ENCODE results near the gene DCP1A. TPM values are rescaled to one million over a fixed set of nuclear protein-coding genes. Genes with fewer than 3 reads are reported as not detected.

Gene DCP1A
- total and polyA plus RNA-seq, 2 donors (not counting 3 experiments of a cell fraction or from before 2014, with no cell fraction given) = 32.3 to 38.0 TPM

DNA sequence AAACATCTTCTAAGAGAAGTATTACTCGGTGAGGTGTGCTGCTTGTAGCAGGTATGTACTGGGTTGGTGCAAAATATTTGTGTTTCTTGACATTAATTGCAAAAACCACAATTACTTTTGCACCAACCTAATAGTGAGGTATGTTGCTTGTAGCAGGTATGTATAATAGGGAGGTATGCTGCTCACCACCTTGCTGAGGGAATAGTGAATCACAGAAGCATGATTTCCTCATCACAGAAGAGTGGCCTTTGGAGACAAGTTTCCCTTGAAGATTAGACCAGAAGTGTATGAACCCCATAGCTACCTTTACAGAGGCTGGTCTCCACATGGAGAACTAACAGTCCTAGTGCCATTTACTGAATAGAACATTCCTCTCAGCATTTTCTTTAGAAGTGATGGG lies 15.5 kb downstream of the DCP1A start:
- Histone ChIP-seq H3K4me1 (ENCODE audit: control insufficient read depth, extremely low read depth, insufficient read depth, low read length) (no peaks in the 10 kb centered on the region), H3K4me3 (replicated peaks in 1 of 3; ENCODE audit: insufficient read depth in 1 of 3, low read depth in 1 of 3, low read length in 3 of 3) (no peak overlapping the region), H3K9me3 (replicated peaks; ENCODE audit: control insufficient read depth, insufficient read depth, low read length) (no peaks in the 10 kb centered on the region), H3K36me3 (ENCODE audit: control insufficient read depth in 2 of 2, extremely low read depth in 1 of 2, insufficient read depth in 2 of 2, low read length in 2 of 2) (peaks cover 0 to 10% of the 10 kb centered on the region in 2 experiments), H3K27ac (ENCODE audit: insufficient read depth, low read depth, low read length) (no peak overlapping the region), H3K27me3 (ENCODE audit: control insufficient read depth in 2 of 2, insufficient read depth in 2 of 2, low read length in 2 of 2) (no peaks in the 10 kb centered on the region), H3K9ac (replicated peaks; ENCODE audit: extremely low read depth, insufficient read depth, low read length) (no peak overlapping the region), H2AFZ (ENCODE audit: low read depth, low read length) (no peak overlapping the region), H3K4me2 (ENCODE audit: insufficient read depth, low read length) (no peak overlapping the region), H4K20me1 (replicated peaks; ENCODE audit: control insufficient read depth, extremely low read depth, insufficient read depth, low read length) (peaks cover 6% of the 10 kb centered on the region), H3K9me1 (replicated peaks; ENCODE audit: control insufficient read depth, extremely low read depth, insufficient read depth, low read length) (no peaks in the 10 kb centered on the region), H3K79me2 (ENCODE audit: control insufficient read depth, insufficient read depth, low read length) (peaks cover 52% of the 10 kb centered on the region)
- FAIRE-seq (no peak), DNase-seq (ENCODE audit: low read depth, low spot score) (no peak)
- CTCF ChIA-PET = no interaction called here
- TF ChIP-seq POLR2AphosphoS5 (IDR thresholded peaks at IDR 0.05; ENCODE audit: insufficient read depth, low read depth, low read length) (no peak), JUN (IDR thresholded peaks at IDR 0.05; ENCODE audit: borderline replicate concordance, insufficient read depth, insufficient read length, low read depth) (no peak), FOS (IDR thresholded peaks at IDR 0.05; ENCODE audit: borderline replicate concordance, insufficient read depth, low read length) (no peak), POLR2A (IDR thresholded peaks at IDR 0.05; ENCODE audit: low read depth, low read length) (no peak), GATA2 (IDR thresholded peaks at IDR 0.05; ENCODE audit: insufficient read depth, insufficient read length, low read depth, low read length) (no peak), CTCF (IDR thresholded peaks at IDR 0.05; ENCODE audit: extremely low read depth in 1 of 2, insufficient read depth in 1 of 2, low read depth in 1 of 2, low read length in 2 of 2) (no peak), MYC (IDR thresholded peaks at IDR 0.05; ENCODE audit: low read depth, low read length) (no peak), EZH2 (IDR thresholded peaks at IDR 0.05; ENCODE audit: borderline replicate concordance, low read depth, low read length, severe bottlenecking) (no peak)
- TF ChIP-seq, protein P1, sequence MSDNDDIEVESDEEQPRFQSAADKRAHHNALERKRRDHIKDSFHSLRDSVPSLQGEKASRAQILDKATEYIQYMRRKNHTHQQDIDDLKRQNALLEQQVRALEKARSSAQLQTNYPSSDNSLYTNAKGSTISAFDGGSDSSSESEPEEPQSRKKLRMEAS (IDR thresholded peaks at IDR 0.05; ENCODE audit: insufficient read depth, insufficient read length) = no peak
- POLR2A ChIA-PET = no interaction called here
- BruUV-seq (replicated peaks) = no TSS peak
- intact Hi-C loops (cut with micrococcal nuclease) = no loop called here
- dilution Hi-C loops (cut with MboI; ENCODE audit: extremely low pct_ligation_motif_present, low sequenced_read_pairs) = no loop called here

Data from endothelial cell of umbilical vein (primary cell).